GM18951 (cell line): ENCODE measurements around the gene BTBD6.

Experiments
- POLR2A ChIP-seq: IDR thresholded peaks from 4 replicates; pipeline ENCODE4 v1.6.1; 2011; ENCODE audit warnings: mild to moderate bottlenecking; ENCODE audit not compliant: insufficient read length, insufficient read depth; ENCODE audit errors: extremely low read depth
- in situ Hi-C: fragments of 300-500 bp; cut with MboI; formaldehyde crosslinking; loops from one replicate; pipeline ENCODE4 v1.12.0; 2022; ENCODE audit warnings: low sequenced_read_pairs, mixed read lengths, inconsistent platforms; ENCODE audit not compliant: unreplicated experiment

BTBD6 gene

GRCh38 chr14:105205673-105206208 is 42.6 kb upstream of the BTBD6 start:
- TF ChIP-seq POLR2A, result no peak
- in situ Hi-C loops, result loop anchor here (10.0 kb wide), 1 partner anchor 59 kb away; no protein-coding TSS in a partner anchor

DNA sequence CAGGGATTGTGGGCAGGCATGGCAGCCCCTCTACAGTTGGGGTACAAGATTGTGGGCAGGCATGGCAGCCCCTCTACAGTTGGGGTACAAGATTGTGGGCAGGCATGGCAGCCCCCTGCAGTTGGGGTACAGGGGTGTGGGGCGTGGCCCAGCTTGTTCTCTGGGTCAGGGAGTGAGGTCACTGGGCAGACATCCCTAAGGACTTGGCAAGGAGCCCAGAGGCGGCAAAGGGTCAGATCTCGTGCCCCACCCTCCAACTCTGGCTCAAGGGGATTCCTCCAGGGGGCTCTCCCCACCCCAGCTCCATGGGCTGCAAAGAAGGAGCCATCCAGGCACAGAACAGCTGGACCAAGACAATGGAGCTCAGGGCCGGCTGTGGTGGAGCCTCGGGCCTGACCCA is 41.5 kb upstream of the BTBD6 start:
- TF ChIP-seq POLR2A, result no peak
- in situ Hi-C loops, result loop anchor here (10.0 kb wide), 1 partner anchor 58 kb away; no protein-coding TSS in a partner anchor

DNA sequence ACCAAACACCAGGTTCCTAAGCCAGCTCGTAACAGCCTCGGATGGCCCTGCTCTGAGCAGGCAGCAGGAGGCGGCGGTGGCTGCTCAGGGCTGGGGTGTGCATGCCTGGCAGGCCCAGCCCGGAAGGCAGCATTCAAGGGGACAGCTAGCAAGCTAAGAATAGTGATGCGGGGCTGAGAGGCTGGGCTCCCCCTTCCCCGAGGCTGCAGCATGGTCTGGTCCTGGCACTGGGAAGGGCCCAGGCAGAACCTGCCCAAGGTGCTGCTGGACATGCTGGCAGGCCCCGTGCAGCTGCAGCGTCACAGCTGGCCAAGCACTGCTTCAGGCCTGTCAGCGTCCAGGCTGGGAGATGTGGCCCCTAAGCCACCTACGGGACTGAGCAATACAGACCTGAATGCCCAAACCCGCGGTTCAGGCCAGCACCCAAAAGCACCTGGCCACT is 40.9 kb upstream of the BTBD6 start:
- in situ Hi-C loops, result loop anchor here (10.0 kb wide), 1 partner anchor 57 kb away; no protein-coding TSS in a partner anchor
- no peak for TF ChIP-seq POLR2A

DNA sequence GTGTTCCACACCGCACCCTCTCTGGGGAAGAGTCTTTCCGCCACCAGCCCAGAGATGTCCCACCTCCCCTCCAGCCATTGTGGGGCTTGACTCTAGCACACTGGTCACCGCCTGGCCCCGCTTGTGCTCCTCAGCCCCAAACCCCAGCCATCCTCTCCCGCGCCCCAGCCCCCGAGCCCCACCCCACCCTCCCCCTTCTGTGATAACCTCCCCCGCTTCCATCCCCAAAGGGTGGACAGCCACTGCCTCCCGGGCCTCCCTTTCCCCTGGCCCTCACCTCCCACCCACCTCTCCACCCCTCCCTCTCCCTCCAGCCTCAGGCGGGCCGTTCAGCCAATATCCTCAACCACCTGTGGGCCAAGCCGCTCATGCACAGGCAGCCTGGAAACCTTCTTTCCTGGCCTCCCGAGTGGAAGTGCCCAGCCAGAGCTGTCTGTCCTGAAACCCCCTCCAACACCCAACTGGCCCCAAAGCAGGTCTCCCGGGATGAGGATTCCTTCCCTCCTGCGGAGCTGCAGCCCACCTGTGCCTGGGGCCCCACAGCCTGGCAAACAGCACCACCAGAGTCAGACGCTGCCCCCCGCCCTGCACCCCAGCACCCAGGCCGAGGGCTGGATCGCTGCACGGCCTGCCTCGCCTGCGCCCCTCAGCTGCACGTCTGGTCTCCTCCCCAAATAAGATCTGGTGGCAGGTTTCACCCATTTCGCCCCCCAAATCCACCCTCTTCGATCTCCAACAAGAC is 40.2 kb upstream of the BTBD6 start:
- no peak for TF ChIP-seq POLR2A
- in situ Hi-C loops, result loop anchor here (10.0 kb wide), 1 partner anchor 57 kb away; no protein-coding TSS in a partner anchor

DNA sequence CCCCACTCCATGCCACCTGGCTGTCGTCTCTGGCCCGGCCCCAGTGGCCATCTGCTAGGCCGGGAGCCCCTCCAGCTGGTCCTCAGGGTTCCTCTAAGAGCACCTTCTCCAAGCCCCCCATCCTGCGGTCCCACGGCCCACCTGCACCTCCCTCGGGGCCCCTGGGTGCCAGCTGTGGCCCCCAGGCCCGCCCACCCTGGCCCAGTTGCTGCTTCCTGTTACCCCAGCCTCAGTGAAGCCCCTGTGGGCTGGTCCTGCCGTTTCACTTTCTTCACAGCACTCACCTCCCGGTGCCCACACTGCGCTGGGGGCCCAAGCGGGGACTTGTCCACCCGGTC is 39.6 kb upstream of the BTBD6 start:
- in situ Hi-C loops, result loop anchor here (10.0 kb wide), 1 partner anchor 56 kb away; no protein-coding TSS in a partner anchor
- TF ChIP-seq POLR2A, result no peak

DNA sequence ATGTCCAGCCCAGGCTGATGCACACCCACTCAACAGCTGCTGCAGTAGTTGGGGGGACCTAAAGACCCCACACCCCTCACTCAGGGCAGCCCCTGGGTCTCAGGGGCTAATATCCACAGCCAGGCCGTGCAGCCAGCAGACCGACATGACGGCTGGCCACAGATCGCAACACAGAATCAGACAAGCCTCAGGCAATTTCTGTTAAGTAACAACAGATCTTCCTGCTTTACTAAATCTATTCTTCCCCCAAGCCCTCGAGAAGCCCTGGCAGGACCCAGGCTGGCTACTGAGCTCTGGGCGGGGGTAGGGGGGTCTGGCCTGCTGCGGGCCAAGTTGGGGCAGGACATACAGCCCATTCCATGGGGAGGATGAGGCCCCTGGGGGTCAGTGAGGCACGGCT is 39.2 kb upstream of the BTBD6 start:
- in situ Hi-C loops, result loop anchor here (10.0 kb wide), 1 partner anchor 56 kb away; no protein-coding TSS in a partner anchor
- TF ChIP-seq POLR2A, result no peak

- TF ChIP-seq POLR2A, result no peak
- in situ Hi-C loops, result loop anchor here (10.0 kb wide), 1 partner anchor 55 kb away; no protein-coding TSS in a partner anchor
Observed at GRCh38 chr14:105209646-105210045, 38.7 kb upstream of the BTBD6 start.

DNA sequence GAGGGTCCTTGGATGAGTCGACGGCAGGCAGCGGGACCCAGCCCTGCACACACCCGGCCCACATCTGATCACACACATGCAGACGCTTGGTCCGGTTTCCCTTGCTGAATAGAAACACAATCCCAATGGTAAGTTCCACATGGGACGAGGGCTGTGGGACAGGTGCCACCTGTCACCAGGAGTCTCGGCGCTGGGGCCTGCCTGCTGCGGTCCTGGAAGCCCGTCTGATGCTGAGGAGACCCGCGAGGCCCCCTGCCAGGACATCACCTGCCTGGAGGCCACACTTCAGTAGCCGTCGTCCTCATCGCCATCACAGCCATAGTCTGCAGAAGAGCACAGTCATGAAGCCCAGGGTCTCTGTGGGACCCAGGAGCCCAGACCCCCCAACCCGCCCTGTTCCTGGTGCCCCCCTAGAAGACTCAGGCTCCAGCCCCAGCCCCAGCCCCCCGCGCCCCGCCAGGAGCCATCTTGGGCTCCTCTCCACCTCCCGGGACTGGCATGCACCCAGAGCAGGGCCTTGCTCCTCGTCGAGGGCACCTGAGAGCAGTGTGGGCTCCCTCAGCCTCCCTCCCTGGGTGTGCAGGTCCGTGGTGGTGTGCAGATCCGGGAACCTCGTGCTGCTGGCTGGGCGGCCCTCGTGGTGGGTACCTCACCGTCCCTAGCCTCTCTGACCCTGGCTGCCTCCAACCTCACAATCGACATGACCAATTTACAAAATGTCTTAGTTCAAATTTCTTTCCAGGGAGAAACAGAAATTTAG is 37.9 kb upstream of the BTBD6 start:
- in situ Hi-C loops, result no loop called here
- no peak for TF ChIP-seq POLR2A

DNA sequence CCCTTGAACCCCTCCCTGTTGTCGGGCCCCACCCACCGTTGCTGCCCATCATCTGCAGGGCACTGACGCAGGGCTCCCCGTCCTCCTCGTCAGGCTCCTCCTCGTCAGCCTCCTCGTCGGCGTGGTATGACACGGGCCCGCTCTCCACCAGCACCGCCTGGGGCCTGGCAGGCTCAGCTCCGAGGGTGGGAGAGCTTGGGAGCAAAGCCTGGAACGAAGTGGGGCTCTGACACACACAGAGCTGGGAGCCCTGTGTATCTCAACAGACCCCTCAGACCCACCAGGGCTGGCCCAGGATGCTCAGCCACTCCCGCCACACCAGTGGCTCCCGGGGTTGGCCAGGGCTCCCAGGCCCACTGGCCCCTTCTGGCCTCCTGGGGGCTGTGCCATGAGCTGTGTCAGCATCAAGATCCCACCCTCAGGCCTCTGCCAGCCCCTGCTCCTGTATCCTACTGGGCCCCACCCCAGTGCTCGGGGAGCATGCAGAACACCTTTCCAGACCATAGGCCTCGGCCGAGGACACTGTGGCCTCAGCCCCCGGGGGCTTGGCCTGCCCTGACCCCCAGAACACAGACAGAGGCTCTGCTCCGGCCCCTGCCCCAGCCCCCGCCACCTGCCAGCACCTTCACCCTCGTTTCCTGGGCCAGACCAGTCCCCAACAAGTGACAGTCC is 37.1 kb upstream of the BTBD6 start:
- in situ Hi-C loops, result no loop called here
- TF ChIP-seq POLR2A, result no peak

DNA sequence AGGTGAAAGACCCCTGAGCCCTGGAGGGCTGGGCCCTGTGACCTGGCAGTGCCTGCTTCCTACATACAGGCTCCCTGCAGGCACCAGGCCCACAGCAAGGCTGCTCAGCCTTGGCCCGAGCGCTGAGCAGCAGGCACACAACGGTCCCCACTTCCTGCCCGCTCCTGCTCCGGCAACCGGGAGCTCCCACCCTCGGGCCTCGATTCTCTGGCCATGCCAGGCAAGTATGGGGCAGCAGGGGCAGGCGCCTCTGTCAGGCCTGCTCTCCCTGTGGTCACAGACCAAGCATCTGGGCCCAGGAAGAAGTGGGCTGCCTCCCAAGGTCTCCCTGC is 36.6 kb upstream of the BTBD6 start:
- in situ Hi-C loops, result no loop called here
- no peak for TF ChIP-seq POLR2A

DNA sequence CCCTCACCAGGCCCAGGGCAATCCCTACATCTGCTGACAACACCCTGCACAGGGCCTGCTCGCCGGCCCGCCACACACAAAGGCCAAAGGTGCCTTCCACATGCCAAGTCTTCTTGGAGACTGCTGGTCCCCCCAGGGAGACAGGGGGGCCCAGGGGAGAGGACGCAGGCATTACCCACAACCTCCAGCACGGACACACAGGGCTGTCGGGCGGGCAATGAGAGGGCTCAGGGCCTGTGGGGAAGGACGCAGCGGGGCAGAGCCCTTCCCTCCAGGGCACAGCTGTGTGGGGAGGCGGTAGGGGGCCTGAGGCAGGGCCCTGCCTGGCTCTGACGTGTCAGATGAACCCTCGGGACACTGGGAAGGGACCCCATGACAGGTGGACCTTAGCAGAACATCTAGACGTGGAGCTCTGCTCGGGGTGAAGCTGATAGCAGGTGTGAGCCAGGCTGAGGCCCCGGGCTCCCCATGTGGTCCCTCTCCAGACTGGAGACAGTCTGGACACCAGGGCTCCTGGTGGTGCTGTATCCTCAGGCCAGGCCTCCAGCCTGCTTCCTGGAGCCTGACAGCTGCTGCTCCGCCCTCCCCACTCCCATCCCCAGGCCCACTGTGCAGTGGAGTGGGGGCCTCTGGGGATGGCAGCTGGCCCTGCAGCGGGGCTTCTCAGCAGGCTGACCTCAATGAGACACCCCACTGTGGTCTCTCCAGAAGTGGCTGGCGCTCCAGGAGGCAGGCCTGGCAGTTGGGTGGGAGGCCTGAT is 35.6 kb upstream of the BTBD6 start:
- in situ Hi-C loops, result no loop called here
- no peak for TF ChIP-seq POLR2A

DNA sequence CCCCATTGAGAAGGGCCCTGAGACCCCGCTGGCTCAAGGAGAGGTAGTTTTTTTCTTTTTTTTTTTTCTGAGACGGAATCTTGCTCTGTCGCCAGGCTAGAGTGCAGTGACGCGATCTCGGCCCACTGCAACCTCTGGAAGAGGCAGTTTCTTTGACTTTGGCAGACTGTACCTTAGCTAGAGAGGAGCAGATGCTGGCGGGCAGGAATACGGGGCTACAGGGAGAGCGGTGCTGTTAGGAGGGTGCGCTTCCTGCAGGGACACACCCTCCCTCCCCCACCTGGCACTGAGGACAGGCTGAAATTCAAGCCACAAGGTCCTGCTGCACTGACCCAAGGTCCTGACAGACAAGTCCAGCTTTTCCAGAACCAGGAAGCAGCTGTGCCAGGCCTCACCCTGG is 35.0 kb upstream of the BTBD6 start:
- in situ Hi-C loops, result no loop called here
- no peak for TF ChIP-seq POLR2A
